Measurements from ENCODE around the gene GOT1. TPM values are rescaled to one million over a fixed set of nuclear protein-coding genes. Genes with fewer than 3 reads are reported as not detected.

The GOT1 gene
- total RNA-seq, 3 donors from 2014 or later, result 56.7 to 105 (median 101) TPM

DNA sequence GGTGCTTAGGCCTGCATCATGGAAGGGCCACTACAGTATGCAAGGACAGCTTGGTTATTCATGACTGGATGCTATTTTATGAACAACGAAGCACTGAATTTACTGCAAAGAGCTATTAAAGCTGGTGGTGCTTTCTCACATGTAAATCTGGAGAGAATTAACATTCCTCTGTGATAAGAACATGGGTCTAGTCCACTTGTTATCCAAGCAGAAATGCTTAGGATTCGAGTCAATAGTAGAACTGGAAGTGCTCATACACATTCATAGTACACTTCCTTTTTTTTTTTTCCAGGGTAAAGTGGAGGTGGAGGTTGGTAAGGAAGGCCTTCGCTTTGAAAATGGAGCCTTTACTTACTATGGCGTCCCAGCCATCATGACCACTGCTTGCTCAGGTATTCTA, 66.3 kb downstream of the GOT1 start:
- intact Hi-C loops (cut with DNase I, micrococcal nuclease), result no loop called here
- H3K9me3 ChIP-seq, result no peaks in the 10 kb centered on the region
- no peak overlapping the region for H3K4me3 ChIP-seq
- H3K36me3 ChIP-seq (ENCODE audit: low read depth), result no peaks in the 10 kb centered on the region
- H3K4me1 ChIP-seq (ENCODE audit: low read depth), result no peaks in the 10 kb centered on the region
- ATAC-seq, result no peak
- TF ChIP-seq CTCF (IDR thresholded peaks at IDR 0.05), result no peak
- DNase-seq, result no peak

GRCh38 chr10:99360934-99361333, 69.5 kb downstream of the GOT1 start:
- no peak for TF ChIP-seq CTCF (IDR thresholded peaks at IDR 0.05)
- ATAC-seq, result no peak
- Histone ChIP-seq H3K4me1 (ENCODE audit: low read depth) (no peaks in the 10 kb centered on the region), H3K4me3 (no peak overlapping the region), H3K9me3 (no peaks in the 10 kb centered on the region), H3K36me3 (ENCODE audit: low read depth) (no peaks in the 10 kb centered on the region)
- no peak for DNase-seq
- intact Hi-C loops (cut with DNase I, micrococcal nuclease), result no loop called here

DNA sequence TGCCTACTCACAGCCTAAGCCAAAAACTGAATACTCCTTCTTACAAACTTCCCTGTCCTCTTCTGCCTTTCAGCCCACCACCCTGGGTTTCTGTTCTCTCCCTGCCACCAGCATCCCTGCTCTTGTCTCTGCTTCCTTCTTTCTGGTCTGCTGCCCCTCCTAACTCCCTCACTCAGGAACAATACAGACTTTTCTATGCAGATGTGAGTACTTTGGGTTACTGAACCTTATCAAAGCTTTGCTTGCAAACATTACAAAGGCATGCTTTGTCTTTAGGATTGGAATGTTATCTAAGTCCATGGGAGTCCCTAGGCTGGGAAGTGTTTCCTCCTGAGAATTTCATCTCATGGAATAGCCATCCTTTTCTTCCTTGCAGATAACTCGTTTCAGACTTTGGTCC, 72.3 kb downstream of the GOT1 start:
- Histone ChIP-seq H3K9me3 (no peaks in the 10 kb centered on the region), H3K4me1 (ENCODE audit: low read depth) (no peaks in the 10 kb centered on the region), H3K4me3 (no peak overlapping the region), H3K36me3 (ENCODE audit: low read depth) (no peaks in the 10 kb centered on the region)
- DNase-seq (no peak), ATAC-seq (no peak)
- intact Hi-C loops (cut with DNase I, micrococcal nuclease), result no loop called here
- no peak for TF ChIP-seq CTCF (IDR thresholded peaks at IDR 0.05)

DNA sequence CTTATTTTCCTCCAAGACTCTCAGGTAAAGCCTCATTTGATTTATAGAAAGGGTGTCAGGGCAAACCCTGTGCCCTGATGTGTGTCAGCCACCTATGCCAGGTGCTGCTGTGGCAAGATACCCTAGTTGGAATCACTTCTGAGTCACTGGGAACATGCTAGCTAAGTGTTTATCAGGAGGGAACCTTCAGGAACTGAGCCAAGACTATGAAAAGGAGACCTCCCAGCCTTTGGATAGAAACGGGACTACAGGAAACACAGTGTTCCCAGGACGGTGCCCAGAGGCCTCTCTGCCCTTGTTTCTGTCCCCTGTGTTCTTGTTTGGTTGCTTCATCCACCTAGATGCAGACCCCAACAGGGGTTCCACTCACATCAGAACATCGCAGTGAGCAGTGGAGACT, 72.7 kb downstream of the GOT1 start:
- no peaks in the 10 kb centered on the region for H3K36me3 ChIP-seq (ENCODE audit: low read depth)
- DNase-seq, result no peak
- no peak for ATAC-seq
- H3K4me3 ChIP-seq, result no peak overlapping the region
- no peak for TF ChIP-seq CTCF (IDR thresholded peaks at IDR 0.05)
- intact Hi-C loops (cut with DNase I, micrococcal nuclease), result no loop called here
- H3K4me1 ChIP-seq (ENCODE audit: low read depth), result no peaks in the 10 kb centered on the region
- H3K9me3 ChIP-seq, result no peaks in the 10 kb centered on the region

GRCh38 chr10:99353182-99353581, 77.2 kb downstream of the GOT1 start:
- Histone ChIP-seq H3K9me3 (no peaks in the 10 kb centered on the region), H3K36me3 (ENCODE audit: low read depth) (no peaks in the 10 kb centered on the region), H3K4me1 (ENCODE audit: low read depth) (no peaks in the 10 kb centered on the region), H3K4me3 (no peak overlapping the region)
- no peak for TF ChIP-seq CTCF (IDR thresholded peaks at IDR 0.05)
- no peak for DNase-seq
- intact Hi-C loops (cut with DNase I, micrococcal nuclease), result no loop called here
- no peak for ATAC-seq

- ATAC-seq, result no peak
- no peak for TF ChIP-seq CTCF (IDR thresholded peaks at IDR 0.05)
- no peak for DNase-seq
- Histone ChIP-seq H3K4me1 (ENCODE audit: low read depth) (no peaks in the 10 kb centered on the region), H3K36me3 (ENCODE audit: low read depth) (no peaks in the 10 kb centered on the region), H3K9me3 (no peaks in the 10 kb centered on the region), H3K4me3 (no peak overlapping the region)
- intact Hi-C loops (cut with DNase I, micrococcal nuclease), result no loop called here
Observed at GRCh38 chr10:99347672-99348071, 82.8 kb downstream of the GOT1 start.

Data from mucosa of descending colon (tissue), 3 donors.